Kidney (tissue), 14 donors: Measurements from ENCODE around the gene AFF3. TPM values are rescaled to one million over a fixed set of nuclear protein-coding genes. Genes with fewer than 3 reads are reported as not detected.
"Not testable (repeated sequence)": the region's sequence is repeated elsewhere in the genome, so short reads cannot be mapped to it uniquely, and the experiment has no call there.

ENCODE experiments used
- DNase-seq, 5 donors: peaks; one replicate each; pipeline ENCODE4 v3.0.0-alpha.2; 2013 to 2020
- FAIRE-seq: peaks from 2 replicates; lab custom pipeline; 2012; peaks lifted over from hg19 to GRCh38; lab: Jason Lieb, UNC
- H3K27ac ChIP-seq, 2 donors: one replicate each; pipeline ENCODE4 v1.7.0; 2013; ENCODE audit warnings: low read depth in 2 of 2, low read length in 2 of 2, inconsistent platforms in 1 of 2
- H3K27me3 ChIP-seq: one replicate; pipeline ENCODE4 v1.7.1; 2013; ENCODE audit warnings: low read length, inconsistent platforms; ENCODE audit not compliant: control insufficient read depth, insufficient read depth
- H3K36me3 ChIP-seq, 3 donors: one replicate each; pipeline versions ENCODE4 v1.7.0 to v1.7.1; 2013; ENCODE audit warnings: low read length in 3 of 3, control low read depth in 1 of 3, inconsistent platforms in 1 of 3; ENCODE audit not compliant: insufficient read depth in 3 of 3, control insufficient read depth in 2 of 3
- H3K4me1 ChIP-seq, 3 donors: one replicate each; pipeline versions ENCODE4 v1.7.0 to v1.7.1; 2013; ENCODE audit warnings: low read length in 3 of 3, inconsistent platforms in 1 of 3, low read depth in 1 of 3; ENCODE audit not compliant: control insufficient read depth in 2 of 3, insufficient read depth in 2 of 3
- H3K4me3 ChIP-seq, 3 donors: one replicate each; pipeline versions ENCODE4 v1.7.0 to v1.8.1; 2013; ENCODE audit warnings: low read length in 3 of 3, control low read depth in 1 of 3, inconsistent platforms in 1 of 3
- H3K9ac ChIP-seq, 3 donors: one replicate each; pipeline versions ENCODE4 v1.7.0 to v1.7.1; 2013; ENCODE audit warnings: low read length in 3 of 3, control low read depth in 1 of 3, inconsistent platforms in 1 of 3
- H3K9me3 ChIP-seq, 3 donors: one replicate each; pipeline versions ENCODE4 v1.7.0 to v1.7.1; 2013; ENCODE audit warnings: low read length in 3 of 3, control low read depth in 1 of 3, inconsistent platforms in 1 of 3; ENCODE audit not compliant: control insufficient read depth in 2 of 3, insufficient read depth in 1 of 3
- intact Hi-C: fragments of 100-400 bp; cut with DNase I; formaldehyde crosslinking; loops from one replicate; pipeline ENCODE4 v1.11.1; 2022
- polyA plus RNA-seq: library from polyadenylated mRNA; stranded (reverse); fragments of 350-450 nt; fragmentation: Illumina TruSeq; extraction: RNeasy Lipid Tissue Mini Kit (QIAGEN cat#74804); gene quantifications from one replicate; pipeline ENCODE4 v1.2.3, GENCODE V29; 2014; ENCODE audit warnings: low read depth, low replicate concordance; ENCODE audit not compliant: insufficient read depth
- total RNA-seq: library from RNA; stranded (reverse); fragmentation: NEBNext Ultra II Directional; extraction: Animal tissue kit (Norgen Biotek cat#: 25700); gene quantifications from one replicate; pipeline ENCODE4 v1.2.1, GENCODE V29; 2021
- TF ChIP-seq, protein P1 (sequence below): IDR thresholded peaks from 3 replicates; pipeline ENCODE4 v1.5.1; 2012; ENCODE audit warnings: mild to moderate bottlenecking, moderate library complexity, borderline replicate concordance; ENCODE audit not compliant: insufficient read depth; ENCODE audit errors: extremely low read depth
- donor health status: control.
- donor health status: control.
- donor health status: control.
- donor health status: control.
- donor health status: control.
- donor health status: DM: yes; HTN: yes; CAD: no.
- donor health status: Normal renal cell carcinoma (clear cell type).

AFF3 gene
- total and polyA plus RNA-seq, 2 donors from 2014 or later = 0.65 to 11.0 TPM

DNA sequence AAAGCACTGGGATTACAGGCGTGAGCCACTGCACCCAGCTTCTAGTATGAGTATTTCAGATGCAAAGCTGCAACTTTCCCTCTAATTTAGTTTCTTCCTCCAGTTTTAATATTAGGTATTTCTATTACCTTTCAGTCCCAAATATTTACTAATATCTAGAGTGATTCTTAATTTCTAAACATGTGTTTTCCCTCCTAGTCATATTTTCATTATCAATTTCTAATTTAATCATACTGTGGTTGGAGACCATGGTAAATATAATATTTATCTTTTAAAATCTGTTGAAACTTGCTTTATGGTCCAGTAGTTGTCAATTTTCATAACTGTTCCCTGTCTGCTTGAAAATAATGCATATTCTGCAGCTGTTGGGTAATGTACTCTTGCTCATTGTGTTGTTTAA lies 406.6 kb downstream of the AFF3 start:
- Histone ChIP-seq H3K27ac (no peak overlapping the region), H3K27me3 (no peaks in the 10 kb centered on the region), H3K36me3 (no peaks in the 10 kb centered on the region), H3K9ac (no peak overlapping the region), H3K4me3 (no peak overlapping the region), H3K4me1 (no peaks in the 10 kb centered on the region), H3K9me3 (no peaks in the 10 kb centered on the region)
- no peak for DNase-seq
- TF ChIP-seq, protein P1, sequence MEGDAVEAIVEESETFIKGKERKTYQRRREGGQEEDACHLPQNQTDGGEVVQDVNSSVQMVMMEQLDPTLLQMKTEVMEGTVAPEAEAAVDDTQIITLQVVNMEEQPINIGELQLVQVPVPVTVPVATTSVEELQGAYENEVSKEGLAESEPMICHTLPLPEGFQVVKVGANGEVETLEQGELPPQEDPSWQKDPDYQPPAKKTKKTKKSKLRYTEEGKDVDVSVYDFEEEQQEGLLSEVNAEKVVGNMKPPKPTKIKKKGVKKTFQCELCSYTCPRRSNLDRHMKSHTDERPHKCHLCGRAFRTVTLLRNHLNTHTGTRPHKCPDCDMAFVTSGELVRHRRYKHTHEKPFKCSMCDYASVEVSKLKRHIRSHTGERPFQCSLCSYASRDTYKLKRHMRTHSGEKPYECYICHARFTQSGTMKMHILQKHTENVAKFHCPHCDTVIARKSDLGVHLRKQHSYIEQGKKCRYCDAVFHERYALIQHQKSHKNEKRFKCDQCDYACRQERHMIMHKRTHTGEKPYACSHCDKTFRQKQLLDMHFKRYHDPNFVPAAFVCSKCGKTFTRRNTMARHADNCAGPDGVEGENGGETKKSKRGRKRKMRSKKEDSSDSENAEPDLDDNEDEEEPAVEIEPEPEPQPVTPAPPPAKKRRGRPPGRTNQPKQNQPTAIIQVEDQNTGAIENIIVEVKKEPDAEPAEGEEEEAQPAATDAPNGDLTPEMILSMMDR = no peak
- intact Hi-C loops = no loop called here
- no peak for FAIRE-seq

DNA sequence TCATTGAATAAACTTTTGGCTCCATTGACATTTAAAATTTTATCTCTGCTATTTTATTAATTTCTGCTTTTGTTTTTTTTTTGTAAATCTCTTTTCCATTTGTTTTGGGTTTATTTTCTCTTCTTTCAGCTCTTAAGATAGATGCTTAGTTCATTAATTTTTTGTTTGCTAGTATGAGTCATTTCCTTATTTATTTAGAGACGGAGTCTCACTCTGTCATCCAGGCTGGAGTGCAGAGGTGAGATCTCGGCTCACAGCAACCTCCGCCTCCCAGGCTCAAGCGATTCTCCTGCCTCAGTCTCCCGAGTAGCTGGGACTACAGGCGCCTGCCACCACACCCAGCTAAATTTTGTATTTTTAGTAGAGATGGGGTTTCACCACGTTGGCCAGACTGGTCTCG lies 407.1 kb downstream of the AFF3 start:
- DNase-seq, H3K9ac ChIP-seq, H3K4me3 ChIP-seq, intact Hi-C loops, H3K4me1 ChIP-seq, H3K27ac ChIP-seq, H3K9me3 ChIP-seq, H3K36me3 ChIP-seq, H3K27me3 ChIP-seq: not testable (repeated sequence)
- FAIRE-seq = peak; percentile 55

DNA sequence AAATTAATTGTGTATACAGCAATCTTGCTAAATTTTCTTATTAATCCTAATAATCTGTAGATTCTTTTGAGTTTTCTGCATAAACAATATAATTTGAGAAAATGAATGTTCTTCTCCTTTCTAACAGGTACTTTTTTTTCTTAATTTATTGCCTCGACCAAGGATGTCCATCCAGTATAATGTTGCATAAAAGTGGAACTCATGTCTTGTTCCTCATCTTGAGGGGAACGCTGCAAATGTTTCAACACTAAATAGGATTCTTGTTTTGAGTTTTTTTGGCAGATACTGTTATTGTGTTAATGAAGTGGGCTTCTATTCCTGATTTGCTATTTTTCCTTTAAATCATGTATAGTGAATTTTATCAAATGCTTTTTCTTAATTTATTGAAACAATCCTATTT lies 408.2 kb downstream of the AFF3 start:
- Histone ChIP-seq H3K9ac (no peak overlapping the region), H3K27me3 (no peaks in the 10 kb centered on the region), H3K4me3 (no peak overlapping the region), H3K4me1 (no peaks in the 10 kb centered on the region), H3K36me3 (no peaks in the 10 kb centered on the region), H3K9me3 (no peaks in the 10 kb centered on the region), H3K27ac (no peak overlapping the region)
- FAIRE-seq = no peak
- intact Hi-C loops = no loop called here
- no peak for DNase-seq
- TF ChIP-seq, protein P1 = no peak

DNA sequence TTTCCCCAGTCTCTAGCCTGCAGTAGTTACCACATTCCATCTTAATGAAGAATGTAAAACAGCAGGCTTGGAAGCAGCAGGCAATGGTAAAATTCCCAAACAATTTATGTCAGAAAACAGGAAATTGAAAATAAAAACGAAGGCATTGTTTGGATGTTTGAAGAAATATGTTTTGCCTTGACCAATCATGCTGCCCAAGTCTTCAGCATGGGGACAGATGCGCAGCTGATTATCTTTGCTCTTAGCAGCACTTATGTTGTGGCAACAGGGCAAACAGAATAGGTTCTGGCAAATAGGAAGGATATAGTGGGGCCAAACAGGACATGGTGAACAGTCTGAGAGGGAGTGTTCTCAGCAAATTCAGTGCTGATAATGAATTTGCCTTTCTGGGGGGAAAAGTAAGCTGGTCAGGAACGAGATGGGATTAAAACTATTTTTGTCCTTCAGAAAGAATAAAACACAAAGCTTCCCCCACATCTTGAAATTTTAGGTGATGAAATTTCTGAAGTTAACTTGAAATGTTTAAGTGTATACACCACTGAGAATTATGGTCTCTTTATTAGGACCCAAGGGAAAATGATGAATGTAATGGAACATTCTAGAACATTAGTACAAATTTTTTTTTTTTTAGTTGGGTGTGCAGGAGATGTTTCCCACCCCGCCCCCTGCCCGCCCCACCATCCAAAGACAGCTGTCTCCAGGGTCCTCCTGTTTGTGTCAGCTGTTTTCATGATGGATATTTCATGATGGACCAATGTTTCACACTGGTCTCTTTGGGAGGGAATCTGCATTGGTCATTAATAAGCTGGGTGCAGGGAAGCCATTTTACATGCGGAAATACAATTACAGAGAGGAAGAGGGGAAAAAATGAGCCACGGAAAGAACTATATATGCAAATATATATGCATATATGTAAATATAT lies 413.0 kb downstream of the AFF3 start:
- H3K4me1 ChIP-seq = no peaks in the 10 kb centered on the region
- FAIRE-seq = no peak
- peak in 2 of 5 donors; percentile 38 to 67 for DNase-seq
- no peaks in the 10 kb centered on the region for H3K36me3 ChIP-seq
- TF ChIP-seq, protein P1 = no peak
- no peaks in the 10 kb centered on the region for H3K27me3 ChIP-seq
- H3K9ac ChIP-seq = no peak overlapping the region
- no peak overlapping the region for H3K27ac ChIP-seq
- H3K9me3 ChIP-seq = no peaks in the 10 kb centered on the region
- intact Hi-C loops = no loop called here
- no peak overlapping the region for H3K4me3 ChIP-seq
